NCI-H524 treated with DMSO at 0.1 percent for 48 hours (cell line): ENCODE data around the gene SULT4A1.
"Not testable (repeated sequence)": the region's sequence is repeated elsewhere in the genome, so short reads cannot be mapped to it uniquely, and the experiment has no call there.

ENCODE experiments used
- DNase-seq: peaks from one replicate; lab custom pipeline; 2025; lab: John Stamatoyannopoulos, UW

SULT4A1 gene, protein sequence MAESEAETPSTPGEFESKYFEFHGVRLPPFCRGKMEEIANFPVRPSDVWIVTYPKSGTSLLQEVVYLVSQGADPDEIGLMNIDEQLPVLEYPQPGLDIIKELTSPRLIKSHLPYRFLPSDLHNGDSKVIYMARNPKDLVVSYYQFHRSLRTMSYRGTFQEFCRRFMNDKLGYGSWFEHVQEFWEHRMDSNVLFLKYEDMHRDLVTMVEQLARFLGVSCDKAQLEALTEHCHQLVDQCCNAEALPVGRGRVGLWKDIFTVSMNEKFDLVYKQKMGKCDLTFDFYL

DNA sequence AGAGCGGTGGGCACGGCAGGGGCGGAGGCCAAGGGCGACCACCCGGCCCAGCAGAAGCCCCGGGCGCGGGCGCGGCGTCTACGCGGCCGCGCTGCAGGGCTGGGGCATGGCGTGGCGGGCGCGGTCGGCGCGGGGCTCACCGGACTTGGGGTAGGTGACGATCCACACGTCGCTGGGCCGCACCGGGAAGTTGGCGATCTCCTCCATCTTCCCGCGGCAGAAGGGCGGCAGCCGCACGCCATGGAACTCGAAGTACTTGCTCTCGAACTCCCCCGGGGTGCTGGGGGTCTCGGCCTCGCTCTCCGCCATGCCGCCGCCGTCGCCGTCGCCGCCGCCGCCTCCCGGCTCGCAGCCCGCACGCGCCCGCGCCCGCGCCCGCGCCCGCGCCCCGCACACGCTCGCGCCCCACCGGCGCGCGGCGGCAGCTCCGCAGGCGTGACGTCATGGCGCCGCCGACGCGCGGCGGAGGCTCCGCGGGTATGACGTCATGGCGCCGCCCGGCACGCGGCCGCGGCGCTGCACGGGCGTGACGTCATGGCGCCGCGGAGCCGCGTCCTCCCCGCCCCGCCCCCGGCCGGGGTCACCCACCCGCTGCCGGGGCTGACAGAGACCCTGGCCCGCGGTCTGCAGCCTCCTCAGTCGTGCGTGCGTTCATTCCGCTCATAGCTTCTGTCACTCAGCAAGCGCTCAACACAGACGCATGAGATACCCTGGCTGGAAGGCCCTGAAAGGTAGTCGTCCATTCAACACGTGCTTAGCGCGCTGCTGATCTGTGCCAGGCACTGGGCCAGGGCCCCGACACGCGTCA lies at the start of gene SULT4A1:
Gene SULT4A1, minus strand, starts transcription at position 440 of the 808 bp plus-strand sequence. Its CDS starts 131 bp downstream, at position 309.
- DNase-seq, result no peak

DNA sequence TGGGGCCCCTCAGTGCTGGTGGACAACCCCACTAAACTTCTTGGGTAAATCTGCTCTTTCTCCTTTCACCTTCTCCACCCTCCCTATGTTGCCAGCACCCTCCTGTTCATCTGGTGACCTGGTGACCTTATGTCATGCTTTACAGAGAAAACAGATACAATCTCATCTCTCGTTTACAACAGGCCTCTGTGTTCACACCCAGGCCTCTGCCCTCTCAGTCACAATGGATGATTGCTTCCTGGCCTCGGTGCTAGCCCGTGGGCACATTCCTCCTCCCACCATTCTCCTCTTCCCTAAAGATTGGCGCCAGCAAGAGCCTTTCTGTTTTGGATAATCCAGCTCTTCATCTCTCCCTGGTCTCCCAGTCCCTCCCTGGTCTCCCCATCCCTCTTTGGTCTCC lies 49.0 kb upstream of the SULT4A1 start:
- DNase-seq, result no peak

DNA sequence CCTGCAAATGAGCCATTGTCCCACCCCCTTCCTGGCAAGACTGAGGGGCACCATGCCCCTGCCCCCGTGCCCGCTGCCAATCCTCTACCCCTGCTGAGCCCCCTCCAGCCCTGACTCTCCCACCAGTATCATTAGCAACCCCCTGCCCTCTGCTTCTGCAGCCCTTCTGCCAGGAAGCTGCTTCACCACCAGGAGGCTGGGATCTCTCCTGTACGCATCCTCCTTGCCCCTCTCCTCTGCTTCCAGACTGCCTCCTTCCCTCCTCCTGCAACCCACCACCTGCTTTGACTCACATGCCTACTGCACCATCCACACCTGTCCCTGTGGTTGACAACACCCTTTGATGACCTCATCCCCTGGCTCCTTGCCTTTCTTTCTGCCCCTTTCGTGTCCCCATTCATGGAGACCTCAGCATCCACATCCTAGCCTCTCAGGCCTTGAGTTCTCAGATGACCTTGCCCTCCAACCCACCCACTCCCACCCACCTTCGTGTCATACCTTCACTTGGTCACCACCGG lies 47.9 kb upstream of the SULT4A1 start:
- no peak for DNase-seq

DNA sequence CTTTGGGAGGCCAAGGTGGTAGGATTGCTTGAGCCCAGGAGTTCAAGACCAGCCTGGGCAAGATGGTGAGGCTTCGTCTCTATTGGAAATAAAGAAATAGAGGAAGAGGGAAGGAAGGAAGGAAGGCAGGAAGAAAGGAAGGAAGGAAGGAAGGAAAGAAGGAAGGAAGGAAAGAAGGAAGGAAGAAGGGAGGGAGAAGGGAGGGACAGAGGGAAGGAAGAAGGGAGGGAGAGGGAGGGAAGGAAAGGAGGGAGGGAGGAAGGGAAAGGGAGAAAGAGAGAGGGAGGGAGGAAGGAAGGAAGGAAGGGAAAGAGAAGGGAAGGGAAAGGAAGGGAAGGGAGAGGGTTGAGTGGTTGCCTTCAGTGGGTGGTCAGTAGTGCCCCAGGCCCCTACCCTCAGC lies 47.4 kb upstream of the SULT4A1 start:
- DNase-seq, result no peak

DNA sequence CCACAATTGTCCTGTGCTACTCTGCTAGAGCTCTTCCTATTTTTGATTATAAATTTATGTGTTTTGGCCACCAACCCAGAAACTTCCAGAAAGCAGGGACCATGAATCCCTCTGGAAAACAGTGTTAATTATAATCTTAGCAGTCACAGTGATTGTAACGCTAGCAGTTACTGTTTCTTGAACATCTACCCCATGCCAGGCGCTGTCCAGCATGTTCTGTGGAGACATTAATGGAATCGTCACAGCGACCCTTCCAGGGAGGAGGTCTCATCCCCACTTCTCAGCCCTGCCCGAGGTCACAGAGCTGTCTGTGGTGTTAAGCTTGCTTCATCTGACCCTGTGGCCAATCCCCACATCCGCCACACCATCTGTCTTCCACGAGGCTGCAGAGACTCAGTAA lies 43.4 kb upstream of the SULT4A1 start:
- no peak for DNase-seq

DNA sequence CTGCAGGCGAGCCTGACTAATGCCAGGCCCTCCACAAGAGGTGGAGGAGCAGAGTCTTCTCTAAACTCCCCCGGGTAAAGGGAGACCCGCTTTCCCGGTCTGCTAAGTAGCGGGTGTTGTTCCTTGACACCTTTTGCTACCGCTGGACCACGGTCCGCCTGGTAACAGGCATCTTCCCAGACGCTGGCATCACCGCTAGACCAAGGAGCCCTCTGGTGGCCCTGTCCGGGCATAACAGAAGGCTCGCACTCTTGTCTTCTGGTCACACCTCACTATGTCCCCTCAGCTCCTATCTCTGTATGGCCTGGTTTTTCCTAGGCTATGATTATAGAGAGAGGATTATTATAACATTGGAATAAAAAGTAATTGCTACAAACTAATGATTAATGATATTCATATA lies 42.1 kb upstream of the SULT4A1 start:
- not testable (repeated sequence) for DNase-seq

DNA sequence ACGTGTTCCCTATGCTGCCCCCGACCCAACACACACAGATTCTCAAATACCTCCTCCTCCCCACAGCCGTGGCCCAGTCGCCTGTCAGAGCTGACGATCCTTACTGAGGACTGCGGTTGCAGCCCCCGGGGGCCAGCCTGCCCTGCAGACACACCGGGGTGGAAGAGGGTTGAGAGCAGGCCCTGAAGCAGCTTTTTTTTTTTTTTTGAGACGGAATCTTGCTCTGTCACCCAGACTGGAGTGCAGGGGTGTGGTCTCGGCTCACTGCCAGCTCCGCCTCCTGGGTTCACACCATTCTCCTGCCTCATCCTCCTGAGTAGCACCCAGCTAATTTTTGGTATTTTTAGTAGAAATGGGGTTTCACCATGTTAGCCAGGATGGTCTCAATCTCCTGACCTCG lies 40.7 kb upstream of the SULT4A1 start:
- not testable (repeated sequence) for DNase-seq

DNA sequence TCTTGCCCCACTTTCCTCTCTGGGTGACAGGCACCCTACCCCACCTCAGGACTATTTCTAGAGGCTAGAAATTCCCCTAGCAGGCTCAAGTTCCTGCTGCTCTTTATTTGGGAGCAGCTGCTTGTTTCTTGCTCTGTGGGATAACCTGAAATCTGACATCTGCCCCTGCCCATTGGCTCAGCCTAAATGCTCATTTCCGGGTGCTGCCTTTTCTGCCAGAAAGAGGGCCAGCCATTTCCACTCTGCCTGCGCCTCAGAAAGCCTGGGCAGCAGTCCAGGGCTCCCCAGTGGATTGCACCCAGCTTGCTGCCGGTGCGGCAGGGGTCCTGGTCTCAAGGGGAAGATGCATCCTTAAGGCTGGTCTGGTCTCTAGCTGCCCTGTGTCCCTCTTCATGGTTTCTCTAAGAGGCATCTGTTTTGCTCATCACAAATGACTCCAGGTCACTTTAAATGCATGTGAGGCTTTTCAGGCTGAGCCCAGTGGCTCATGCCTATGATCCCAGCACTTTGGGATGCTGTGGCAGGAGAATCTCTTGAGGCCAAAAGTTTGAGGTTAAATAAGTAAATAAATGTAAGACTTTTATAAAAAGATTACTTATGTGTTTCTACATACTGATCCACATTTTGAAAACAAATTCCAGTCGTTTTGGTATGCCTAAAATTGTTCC lies 39.8 kb upstream of the SULT4A1 start:
- DNase-seq, result no peak

DNA sequence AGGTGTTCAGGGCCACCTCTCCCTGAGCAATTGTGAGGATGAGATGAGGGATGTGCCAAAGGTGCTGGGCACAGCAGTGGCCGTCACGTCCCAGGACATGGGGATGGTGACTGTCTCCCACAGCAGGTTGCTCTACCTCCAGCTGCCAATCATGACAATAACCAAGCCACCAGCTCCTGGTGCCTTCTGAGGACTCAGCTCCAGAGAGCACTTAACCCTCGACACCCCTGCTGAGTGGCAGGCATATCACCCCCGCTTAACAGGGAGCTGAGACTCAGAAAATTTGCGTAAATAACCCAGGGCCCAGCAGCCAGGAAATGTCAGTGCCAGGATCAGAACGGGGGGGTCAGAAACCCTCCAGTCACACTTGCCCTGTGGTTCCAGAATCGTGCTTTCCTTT lies 37.9 kb upstream of the SULT4A1 start:
- no peak for DNase-seq

DNA sequence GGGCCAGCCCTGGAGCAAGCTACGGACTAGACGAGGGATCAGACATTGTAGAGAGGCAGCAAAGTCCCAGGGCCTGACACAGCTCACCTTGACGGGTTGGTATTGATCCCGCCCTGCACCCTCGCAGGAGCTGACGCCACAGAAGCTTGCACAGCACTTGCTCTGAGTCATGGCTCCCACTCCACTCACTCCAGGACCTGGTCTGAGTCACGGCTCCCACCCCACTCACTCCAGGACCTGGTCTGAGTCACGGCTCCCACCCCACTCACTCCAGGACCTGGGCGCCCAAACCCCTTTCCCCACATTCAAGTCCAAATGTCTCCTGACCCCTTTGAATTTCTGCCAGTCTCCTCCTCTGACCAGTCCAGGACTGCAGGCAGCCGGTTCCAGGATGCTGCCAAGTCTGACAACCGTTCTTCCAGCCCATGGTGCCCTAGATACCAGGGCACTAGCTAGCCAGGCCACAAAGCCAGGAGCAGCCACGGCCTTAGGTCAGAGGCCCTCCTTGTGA lies 35.5 kb upstream of the SULT4A1 start:
- DNase-seq, result no peak

DNA sequence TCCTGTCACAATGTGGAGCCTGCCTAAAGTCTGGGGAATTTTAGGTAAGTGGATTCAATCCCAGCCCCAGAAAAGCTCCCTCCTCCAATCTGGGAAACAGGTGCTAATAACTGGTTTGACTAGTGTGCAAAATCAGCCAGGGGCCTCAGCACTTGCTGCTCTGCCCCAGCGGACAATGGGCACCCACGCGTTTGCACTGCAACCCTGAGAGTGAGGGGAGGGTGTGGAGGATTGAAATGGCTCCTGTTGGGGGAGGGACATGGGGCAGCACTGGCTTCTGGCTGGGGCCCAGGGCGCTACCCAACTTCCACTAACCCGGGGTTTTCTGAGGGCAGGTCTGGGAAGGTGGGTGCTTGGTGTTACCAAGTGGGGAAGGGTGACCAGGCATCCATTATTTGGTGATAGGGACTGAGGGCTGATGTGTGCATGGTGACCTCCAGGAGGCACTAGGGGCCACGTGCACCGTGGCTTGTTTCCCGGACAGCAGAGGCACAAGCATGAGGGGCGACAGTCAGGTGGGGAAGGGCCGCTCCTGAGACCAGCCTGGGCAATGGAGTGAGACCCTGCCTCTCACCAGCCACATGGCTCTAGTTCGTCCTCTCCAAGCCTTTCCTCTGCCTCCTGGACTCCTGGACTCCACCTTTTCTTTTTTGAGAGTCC lies 33.8 kb upstream of the SULT4A1 start:
- DNase-seq, result no peak

DNA sequence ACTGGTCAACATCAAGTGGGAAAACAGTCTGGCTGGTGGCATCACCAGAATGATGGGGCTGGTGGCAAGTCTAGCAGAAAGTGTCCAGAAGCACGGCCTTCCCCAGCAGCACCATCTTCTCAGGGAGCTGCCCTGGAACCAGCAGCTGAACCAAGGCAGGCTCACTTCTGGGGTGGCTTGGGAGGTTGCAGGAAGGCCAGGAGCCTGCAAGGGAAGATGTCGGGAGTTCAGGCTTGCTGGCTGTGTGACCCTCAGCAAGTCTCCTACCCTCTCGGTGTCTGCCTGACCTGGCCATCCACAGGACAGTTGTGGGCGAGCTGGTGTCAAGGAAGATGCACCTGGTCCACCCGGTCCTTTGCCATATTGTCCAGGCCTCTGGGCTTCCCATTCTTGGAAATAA lies 31.8 kb upstream of the SULT4A1 start:
- no peak for DNase-seq

DNA sequence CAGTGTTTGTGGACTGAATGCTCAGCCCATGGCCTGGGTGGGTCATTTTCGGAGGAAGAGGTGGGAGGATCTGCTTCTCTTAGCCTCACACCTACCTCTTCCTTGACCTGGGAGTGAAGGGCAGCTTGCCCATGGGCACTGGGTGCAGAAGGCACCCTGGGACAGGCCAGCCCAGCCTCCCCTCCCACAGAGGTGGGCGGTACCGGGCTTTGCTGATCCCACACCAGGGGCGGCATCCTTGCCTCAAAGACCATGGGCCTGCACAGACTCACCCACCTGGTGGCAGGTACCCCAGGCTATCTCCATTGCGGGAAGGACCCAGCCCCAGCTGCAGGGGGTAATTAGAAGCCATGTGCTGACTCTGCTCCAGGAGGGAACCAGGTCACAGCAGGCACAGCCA lies 31.0 kb upstream of the SULT4A1 start:
- DNase-seq, result no peak

DNA sequence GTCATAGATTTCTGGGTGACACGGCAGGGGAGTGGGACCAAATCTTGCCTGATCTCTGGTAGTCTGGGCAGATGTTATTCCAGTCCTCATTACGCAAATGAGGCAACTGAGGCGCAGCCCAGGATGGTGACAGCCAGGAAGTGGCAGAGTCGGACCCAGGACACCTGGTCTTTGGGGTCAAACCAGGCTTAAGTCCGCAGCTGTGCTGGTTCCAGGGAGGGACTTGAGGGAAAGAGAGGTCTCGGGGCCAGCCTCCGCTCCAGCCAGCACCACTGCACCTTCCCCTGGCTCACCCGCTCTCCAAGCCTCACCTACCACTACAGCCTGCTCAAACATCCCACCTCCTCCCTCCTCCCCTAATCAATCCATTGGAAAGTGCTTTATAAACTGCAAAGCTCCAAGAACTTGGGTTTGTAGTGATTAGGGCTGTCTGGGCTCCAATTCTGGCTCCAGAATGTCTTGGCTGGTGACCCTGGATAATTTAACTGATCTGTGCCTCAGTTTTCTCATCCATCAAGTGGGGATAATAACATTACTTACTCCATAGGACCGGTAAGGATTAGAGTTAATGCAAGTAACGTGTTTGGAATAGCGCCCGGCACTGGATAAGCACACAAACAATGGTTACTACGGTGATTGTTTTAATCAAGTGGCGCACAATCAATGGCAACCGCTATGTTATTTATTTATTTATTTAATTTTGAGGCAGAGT lies 30.0 kb upstream of the SULT4A1 start:
- no peak for DNase-seq

DNA sequence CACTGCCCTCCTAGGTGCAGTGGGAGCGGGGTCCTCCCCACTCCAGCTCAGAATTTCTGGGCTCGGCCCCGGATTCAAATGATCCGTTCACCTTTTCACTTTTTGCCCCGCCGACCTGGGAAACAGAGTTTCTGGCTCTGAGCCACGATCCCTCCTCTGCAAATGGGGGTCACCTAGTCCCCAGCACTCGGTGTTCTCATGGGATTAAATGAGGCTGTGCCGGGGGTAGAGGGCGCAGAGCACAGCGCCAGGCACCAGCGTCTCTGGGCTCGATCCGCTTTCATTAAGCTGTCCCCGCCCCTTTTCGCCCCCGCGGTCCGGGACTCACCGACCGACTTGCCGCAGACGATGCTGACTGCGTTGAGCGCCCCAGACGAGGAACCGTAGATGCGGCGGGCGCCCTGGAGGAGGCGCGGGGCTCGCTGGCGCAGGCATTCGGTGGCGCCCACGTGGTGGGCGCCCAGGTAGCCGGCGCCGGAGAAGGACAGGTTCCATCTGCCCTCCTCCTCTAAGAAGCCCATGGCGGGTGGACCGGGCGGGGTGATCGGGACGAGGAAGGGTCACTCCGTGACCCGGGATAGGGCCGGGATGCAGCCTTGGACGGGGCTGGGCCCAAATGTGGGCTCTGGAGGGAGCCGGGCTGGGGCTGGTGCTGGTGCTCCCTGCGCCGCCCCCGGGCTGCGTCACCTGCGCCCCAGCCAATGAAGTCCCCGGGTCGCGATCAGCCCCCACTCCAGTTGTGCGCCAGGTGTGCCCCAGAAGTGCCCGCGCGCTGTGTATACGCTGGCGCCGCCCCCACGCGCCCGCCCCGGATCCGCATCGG lies 29.3 kb upstream of the SULT4A1 start, which contains the start of gene PNPLA5:
Gene PNPLA5, minus strand, starts transcription at position 654 of the 823 bp plus-strand sequence. Its CDS starts 133 bp downstream, at position 521.
- DNase-seq, result no peak

DNA sequence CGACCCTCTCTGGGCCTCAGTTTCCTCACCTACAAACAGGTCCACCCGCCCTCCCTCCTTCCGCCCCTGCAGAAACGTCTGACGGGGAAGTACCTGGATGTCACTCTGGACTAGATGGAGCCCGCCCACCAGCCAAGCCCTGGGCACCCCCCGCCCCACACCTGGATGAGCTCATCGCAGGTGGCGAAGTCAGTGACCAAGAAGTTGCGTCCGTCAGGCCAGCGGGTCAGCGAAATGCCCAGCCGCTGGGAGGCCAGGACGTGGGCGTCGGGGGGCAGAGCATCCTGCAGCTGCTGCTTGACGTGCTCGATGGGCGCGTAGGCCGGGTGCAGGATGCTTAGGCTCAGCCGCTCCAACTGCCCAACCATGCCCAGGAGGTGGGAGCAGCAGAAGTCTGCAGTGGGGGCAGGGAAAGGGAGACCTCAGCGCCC lies 28.6 kb upstream of the SULT4A1 start:
- DNase-seq, result no peak

DNA sequence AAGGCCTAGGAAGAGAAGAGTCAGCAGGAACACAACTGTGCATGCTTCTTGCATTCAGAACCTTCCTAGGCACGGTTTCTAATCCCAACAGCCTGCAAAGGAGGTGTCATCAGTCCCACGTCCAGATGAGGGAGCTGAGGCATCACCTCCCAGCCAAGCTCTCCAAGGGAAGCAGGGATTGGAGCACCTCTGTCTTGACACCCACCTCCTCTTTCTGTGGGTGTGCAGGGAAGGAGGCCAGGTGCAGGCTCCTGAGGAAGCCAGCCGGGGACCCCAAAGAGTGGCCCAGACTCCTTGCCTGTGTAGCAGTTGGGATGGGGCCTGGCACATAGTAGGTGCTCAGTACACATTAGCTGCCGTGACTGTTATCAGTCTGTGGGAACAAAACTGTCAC lies 27.5 kb upstream of the SULT4A1 start:
- DNase-seq, result no peak

DNA sequence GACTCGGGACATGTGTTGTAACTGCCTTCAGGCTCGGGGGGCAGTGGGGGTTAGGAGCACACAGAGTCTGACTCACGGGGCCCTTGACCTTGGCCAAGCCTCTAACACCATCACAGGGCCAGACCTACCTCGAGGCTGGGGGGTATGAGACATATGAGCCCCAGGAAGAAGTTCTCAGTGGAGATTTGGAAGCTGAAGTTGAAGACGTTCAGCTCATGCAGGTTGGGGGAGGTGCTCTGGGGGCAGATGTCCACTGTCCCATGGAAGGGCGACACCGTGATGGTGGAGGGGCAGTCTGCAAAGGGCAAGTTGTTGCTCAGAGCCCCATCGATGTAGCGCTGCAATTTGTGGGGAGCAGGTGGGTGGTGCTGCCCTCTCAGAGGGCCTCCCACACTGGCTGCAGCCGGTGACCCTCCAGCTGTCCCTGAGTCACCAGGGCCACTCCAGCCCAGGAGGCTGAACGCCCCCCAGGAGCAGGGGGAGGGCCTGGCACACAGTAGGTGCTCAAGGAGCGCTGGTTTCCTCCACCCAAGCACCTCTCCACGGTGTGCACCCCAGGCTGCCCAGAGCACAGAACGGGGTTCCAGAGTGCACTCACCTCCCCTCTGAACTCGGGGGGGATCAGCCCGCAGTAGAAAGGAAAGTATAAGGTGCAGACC lies 27.0 kb upstream of the SULT4A1 start:
- no peak for DNase-seq

DNA sequence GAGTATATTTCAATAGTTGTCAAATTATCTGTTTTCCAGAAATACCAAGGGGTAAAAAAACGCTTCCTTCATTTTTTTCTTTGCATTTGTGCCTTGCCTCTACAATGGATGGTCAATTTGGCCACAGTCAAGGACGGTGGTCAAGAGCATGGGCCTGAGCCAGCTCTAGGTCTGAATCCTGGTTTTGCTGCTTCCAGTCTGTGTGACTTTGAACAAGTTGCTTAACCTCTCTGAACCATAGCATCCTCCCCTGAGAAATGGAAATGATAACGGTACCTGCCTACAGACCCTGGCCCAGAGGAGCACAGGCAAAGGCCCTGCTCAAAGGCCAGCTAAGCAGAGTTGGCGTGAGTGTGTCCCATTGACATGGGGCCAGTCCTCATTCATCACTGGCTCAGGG lies 26.4 kb upstream of the SULT4A1 start:
- DNase-seq, result no peak

DNA sequence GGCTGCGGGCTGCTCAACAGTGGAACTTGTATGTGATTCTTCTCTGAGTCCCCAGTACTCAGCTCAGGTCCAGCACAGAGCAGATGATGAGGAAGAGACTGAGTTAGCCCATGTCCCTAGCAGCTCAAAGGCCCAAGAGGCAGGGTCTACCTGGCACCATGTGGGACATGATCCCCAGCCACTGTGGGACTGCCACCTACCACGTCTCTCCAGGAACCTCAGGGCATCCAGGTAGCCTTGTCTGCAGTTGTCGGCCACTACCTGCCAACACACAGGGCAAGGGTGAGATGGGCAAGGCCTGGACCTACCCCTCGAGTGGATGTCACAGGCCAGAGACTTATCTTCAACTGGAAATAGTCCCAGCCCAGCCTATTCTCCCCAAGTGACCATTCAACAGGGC lies 25.1 kb upstream of the SULT4A1 start:
- DNase-seq, result no peak
